ENCODE results near the gene TRAK1.
A peak's percentile ranks its signal among the peaks of the same experiment; 100 is the strongest.

The TRAK1 gene

DNA sequence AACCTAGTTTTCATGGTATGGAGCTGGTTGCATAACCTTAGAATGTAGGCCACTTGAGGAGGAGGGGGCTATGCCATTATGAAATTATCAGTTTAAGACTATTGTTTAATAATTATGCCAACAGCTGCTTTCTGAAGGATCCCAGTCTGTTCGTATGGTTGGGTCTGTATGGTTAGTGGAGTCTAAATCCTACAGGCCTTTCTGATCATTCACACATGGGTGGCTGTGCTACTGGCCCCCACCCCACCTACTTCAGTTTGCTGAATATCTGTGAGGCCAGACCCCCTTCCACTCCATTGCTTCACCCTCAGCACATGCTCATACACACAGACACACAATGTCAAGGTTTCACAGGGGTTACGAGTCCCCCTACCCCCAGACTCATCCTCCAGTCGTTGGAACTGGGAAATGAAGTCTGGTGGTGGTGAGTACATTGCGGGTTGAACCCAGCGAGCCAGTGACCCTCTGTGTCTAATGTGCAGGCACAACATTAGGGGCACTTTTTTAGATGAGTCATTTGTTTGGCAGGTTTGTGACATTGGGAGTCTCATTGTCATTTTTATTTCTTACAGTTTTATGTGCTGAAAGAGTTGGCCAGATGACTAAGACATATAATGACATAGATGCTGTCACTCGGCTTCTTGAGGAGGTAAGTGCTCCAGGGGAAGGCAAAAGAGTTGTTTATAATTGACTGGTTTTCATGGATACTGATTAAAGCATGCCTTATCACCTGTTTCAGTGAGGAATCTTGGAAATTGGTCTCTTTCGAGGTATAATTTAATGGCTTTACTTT lies 85.3 kb downstream of the TRAK1 start:
- no peaks in the 10 kb centered on the region for H3K9me3 Mint-ChIP-seq
- H3K27ac Mint-ChIP-seq = no peak overlapping the region
- H3K4me3 Mint-ChIP-seq = no peak overlapping the region
- peaks cover 14% of the 10 kb centered on the region for H3K36me3 Mint-ChIP-seq (ENCODE audit: low read depth)
- peaks cover 34% of the 10 kb centered on the region for H3K4me1 Mint-ChIP-seq (ENCODE audit: low read depth)
- no peaks in the 10 kb centered on the region for H3K27me3 Mint-ChIP-seq

DNA sequence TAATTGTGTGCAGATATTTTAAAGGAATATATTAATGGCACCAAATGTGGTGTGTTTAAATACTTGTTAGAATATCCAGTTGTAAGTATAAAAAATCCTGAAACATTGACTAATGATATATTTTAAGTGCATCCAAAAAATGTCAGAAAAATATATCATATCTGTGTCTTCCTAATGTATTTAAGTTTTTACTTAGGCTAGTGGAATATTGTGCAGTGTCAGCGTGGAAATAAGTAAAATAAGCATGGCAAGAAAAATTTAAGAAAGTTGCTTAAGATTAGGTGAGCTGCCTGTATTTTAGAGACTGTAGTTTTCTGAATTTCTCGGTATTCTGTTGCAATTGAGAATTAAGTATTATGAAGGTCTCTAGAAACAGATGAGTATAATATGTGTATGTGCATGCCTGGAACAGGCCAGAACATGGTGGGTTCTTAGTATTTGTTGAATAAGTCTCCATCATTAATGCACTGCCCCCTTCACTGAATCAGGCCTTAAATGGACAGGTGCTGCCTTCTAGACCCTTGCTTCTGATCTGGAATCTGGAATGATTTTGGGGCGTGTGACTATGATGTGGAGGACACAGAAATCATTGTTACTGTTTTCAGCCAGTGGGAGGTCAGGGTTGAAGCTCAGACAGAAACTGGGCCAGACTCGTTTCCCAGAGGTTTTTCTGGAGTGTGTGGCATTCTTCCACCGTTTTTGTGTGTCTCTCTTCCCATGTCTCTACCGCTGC lies 86.1 kb downstream of the TRAK1 start:
- peaks cover 14% of the 10 kb centered on the region for H3K36me3 Mint-ChIP-seq (ENCODE audit: low read depth)

DNA sequence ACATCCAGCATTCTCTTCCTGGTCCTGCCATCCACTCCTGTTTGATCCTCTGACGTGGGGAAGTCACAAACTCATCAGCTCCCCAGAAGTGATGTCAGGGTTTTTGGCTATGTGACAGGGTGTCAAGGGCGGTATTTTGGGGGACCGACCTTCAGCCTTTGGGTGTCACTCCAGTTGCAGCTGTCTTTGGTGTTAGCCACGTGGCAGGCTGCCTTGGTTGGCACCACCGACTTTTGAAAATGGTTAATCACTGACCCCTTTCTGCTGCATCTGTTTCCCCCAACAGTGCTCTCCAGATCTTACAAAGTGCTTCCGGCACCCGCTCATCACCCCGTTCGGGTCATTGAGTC lies 86.6 kb downstream of the TRAK1 start:
- Mint-ChIP-seq H3K4me1 (ENCODE audit: low read depth) (peaks cover 21% of the 10 kb centered on the region), H3K9me3 (no peaks in the 10 kb centered on the region)

More for the DNA sequence above, 86.1 kb downstream of the TRAK1 start:
- H3K4me1 Mint-ChIP-seq (ENCODE audit: low read depth) = peaks cover 27% of the 10 kb centered on the region
- no peaks in the 10 kb centered on the region for H3K27me3 Mint-ChIP-seq
- no peaks in the 10 kb centered on the region for H3K9me3 Mint-ChIP-seq
- no peak overlapping the region for H3K4me3 Mint-ChIP-seq
- no peak overlapping the region for H3K27ac Mint-ChIP-seq

DNA sequence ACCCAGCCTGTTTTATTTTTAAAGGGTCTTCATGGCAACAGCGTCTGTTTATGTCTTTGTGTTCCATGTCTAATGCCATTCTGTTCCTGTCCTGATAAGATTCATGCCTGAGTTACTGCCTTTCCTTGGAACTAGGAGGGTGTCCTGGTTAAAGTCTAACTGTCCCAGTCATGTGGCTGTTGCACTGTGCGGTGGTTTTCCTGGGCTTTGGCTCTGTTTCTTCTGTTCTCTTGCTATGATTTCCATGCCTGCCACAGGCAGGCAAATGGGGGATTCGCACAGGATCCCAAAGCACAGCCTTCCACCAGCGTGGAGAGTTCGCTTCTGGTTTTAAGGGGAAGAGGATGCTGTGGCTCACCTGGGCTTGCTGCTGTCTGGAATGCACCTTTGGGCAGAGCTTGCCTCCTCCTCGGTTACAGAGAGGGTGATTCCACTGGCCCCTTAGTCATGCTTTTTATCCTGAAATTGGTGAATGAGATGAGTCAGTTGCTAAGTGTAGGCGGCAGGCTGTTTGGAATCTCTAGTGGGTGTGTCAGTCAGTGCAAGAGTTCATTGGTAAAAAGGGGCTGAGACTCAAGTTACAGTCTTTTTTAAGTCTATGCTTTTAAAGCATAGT lies 88.1 kb downstream of the TRAK1 start:
- peak overlapping the region; percentile 15 for H3K27ac Mint-ChIP-seq

More for the DNA sequence above, 86.6 kb downstream of the TRAK1 start:
- H3K27me3 Mint-ChIP-seq = no peaks in the 10 kb centered on the region
- no peak overlapping the region for H3K27ac Mint-ChIP-seq
- H3K4me3 Mint-ChIP-seq = no peak overlapping the region
- peaks cover 14% of the 10 kb centered on the region for H3K36me3 Mint-ChIP-seq (ENCODE audit: low read depth)

DNA sequence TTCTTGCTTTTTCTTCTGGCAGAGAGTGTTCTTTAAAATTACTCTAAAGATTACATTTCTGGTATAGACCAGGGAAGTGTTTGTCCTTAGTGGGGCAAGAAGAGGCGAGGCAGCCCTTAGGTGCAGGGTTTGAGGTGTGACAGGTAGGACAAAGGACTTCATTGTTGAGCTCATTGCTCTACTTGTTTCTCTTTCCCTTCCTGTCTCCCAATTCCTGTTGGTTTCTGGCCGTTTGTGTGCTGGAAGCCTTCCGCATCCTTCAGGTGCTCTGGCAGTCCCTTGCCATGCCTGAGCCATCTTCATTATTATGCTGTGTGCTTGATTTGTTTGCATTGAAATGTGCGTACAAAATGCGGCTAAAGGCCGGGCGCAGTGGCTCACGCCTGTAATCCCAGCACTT lies 89.7 kb downstream of the TRAK1 start:
- H3K4me3 Mint-ChIP-seq = no peak overlapping the region
- H3K4me1 Mint-ChIP-seq (ENCODE audit: low read depth) = peaks cover 9% of the 10 kb centered on the region
- H3K27ac Mint-ChIP-seq = no peak overlapping the region
- H3K27me3 Mint-ChIP-seq = no peaks in the 10 kb centered on the region
- H3K36me3 Mint-ChIP-seq (ENCODE audit: low read depth) = peaks cover 27% of the 10 kb centered on the region
- no peaks in the 10 kb centered on the region for H3K9me3 Mint-ChIP-seq

More for the DNA sequence above, 88.1 kb downstream of the TRAK1 start:
- Mint-ChIP-seq H3K4me3 (no peak overlapping the region), H3K36me3 (ENCODE audit: low read depth) (peaks cover 14% of the 10 kb centered on the region), H3K4me1 (ENCODE audit: low read depth) (peaks cover 9% of the 10 kb centered on the region), H3K27me3 (no peaks in the 10 kb centered on the region), H3K9me3 (no peaks in the 10 kb centered on the region)

DNA sequence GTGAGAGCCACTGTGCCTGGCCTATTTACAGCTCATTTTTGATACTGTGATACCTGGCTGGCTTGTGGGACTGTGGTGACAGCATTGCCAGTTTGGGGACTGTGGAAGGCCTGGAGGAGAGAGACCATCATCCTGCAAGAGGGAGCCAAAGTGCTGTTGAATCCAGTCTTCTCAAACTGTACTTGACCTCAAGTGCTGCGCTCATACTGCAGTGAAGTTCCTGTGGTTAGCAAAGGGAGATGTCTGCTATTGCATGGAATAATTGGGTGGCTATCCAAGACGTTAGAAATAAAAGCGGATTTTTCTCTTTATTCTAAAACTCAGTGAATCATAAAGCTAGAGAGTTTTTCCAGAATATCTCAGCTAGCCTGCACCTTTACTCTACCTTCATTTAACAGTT lies 91.4 kb downstream of the TRAK1 start:
- peaks cover 9% of the 10 kb centered on the region for H3K4me1 Mint-ChIP-seq (ENCODE audit: low read depth)
- no peak overlapping the region for H3K27ac Mint-ChIP-seq
- no peak overlapping the region for H3K4me3 Mint-ChIP-seq
- H3K36me3 Mint-ChIP-seq (ENCODE audit: low read depth) = peaks cover 17% of the 10 kb centered on the region
- no peaks in the 10 kb centered on the region for H3K27me3 Mint-ChIP-seq
- no peaks in the 10 kb centered on the region for H3K9me3 Mint-ChIP-seq

DNA sequence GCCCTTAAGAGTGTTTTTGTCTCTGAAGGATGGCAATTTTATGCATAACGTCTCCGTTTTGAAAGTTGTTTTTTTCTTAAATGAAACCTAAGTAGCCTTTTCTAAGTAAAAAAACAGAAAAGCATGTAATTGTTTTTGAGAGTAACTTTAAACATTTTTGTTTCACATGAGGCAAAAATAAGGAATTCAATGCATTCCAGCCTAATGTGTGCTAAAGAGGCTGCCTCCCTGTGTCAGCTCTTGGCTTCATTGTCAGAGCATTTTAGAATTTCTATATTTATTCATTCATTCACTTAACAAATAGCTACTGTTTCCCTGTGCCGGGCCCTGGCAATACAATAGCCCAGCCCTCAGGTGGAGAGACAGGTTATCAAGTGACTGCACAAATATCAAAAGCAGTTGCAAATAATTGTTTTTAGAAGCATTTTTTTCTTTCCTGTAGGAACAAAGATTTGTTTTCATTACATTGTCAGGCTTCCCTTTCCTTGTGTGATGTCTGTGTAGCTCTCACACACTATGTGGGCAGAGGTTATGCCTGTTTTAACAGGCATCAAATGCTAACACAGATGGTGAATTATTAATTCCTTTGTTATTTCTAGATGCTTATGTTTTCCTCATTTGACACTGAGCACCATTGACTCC lies 93.0 kb downstream of the TRAK1 start:
- Mint-ChIP-seq H3K4me1 (ENCODE audit: low read depth) (peaks cover 7% of the 10 kb centered on the region), H3K27ac (no peak overlapping the region), H3K36me3 (ENCODE audit: low read depth) (peaks cover 22% of the 10 kb centered on the region), H3K27me3 (no peaks in the 10 kb centered on the region), H3K4me3 (no peak overlapping the region), H3K9me3 (no peaks in the 10 kb centered on the region)

DNA sequence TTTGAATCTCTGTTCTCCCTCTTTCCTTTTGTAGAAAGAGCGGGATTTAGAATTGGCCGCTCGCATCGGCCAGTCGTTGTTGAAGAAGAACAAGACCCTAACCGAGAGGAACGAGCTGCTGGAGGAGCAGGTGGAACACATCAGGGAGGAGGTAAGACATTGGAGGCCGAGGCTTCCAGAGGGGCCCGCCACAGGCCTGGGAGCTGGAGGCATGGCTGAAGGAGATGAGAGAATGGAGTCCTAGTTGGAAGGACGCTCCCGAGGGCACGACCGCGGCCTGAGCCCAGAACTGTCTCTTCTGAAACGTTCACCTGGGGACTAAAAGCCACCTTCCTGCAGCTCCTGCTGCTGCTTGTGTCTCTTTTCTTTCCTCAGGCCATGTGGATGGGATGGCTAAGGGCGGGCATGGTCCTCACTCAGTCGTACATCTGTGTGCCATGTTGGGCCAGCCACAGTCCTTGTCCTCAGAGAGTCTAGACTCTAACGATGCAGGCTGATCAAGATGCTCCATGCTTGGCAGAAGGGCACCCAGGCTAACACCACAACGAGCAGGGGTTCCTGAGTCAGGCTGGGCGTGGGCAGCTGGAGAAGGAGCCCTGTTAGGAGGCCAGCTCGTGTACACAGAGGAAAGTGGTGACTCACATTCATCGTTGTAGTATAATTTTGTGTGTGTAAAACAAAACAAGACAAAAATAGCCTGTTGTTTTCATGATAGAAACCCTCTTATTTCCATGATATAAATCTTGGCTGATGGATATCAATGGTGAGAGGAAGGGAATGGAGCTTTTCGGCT lies 93.7 kb downstream of the TRAK1 start:
- Mint-ChIP-seq H3K27ac (no peak overlapping the region), H3K27me3 (no peaks in the 10 kb centered on the region), H3K4me3 (no peak overlapping the region), H3K9me3 (no peaks in the 10 kb centered on the region), H3K36me3 (ENCODE audit: low read depth) (peaks cover 22% of the 10 kb centered on the region), H3K4me1 (ENCODE audit: low read depth) (no peaks in the 10 kb centered on the region)

DNA sequence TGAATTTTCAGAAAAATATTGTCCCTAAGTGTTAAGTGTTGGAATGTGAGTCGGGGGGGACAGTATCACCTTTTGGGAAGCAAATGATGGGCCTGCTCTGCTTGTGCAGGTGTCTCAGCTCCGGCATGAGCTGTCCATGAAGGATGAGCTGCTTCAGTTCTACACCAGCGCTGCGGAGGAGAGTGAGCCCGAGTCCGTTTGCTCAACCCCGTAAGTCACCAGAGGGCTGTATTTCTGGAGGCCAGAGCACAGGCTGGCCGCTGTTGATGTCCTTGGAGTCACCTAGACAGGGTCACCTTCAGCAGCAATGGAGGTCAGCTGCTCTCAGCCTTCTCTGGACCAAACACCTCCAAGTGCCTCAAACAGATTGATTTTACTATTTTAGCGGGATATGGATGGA lies 96.8 kb downstream of the TRAK1 start:
- Mint-ChIP-seq H3K36me3 (ENCODE audit: low read depth) (peaks cover 25% of the 10 kb centered on the region), H3K4me3 (no peak overlapping the region), H3K4me1 (ENCODE audit: low read depth) (peaks cover 18% of the 10 kb centered on the region), H3K9me3 (no peaks in the 10 kb centered on the region), H3K27ac (no peak overlapping the region), H3K27me3 (no peaks in the 10 kb centered on the region)

DNA sequence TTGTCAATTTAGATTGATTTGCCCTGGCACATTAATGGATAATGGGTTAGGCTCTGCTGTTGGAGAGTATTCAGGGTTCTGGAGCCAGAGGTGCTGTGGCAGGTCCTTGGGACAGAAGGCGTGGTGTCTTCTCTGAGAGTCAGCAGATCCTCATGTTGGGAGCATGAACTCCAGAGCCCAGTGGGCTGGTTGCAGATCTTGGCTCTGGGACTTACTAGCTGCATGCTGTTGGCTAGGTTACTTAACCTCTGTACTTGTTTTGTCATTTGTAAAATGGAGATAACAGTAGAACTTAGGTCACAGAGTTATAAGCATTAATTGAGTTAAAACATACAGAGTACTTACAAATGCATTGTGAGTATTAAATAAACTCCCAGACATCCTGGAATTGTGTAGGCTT lies 97.2 kb downstream of the TRAK1 start:
- Mint-ChIP-seq H3K36me3 (ENCODE audit: low read depth) (peaks cover 25% of the 10 kb centered on the region), H3K9me3 (no peaks in the 10 kb centered on the region), H3K4me3 (no peak overlapping the region), H3K27ac (no peak overlapping the region), H3K4me1 (ENCODE audit: low read depth) (peaks cover 21% of the 10 kb centered on the region), H3K27me3 (no peaks in the 10 kb centered on the region)

DNA sequence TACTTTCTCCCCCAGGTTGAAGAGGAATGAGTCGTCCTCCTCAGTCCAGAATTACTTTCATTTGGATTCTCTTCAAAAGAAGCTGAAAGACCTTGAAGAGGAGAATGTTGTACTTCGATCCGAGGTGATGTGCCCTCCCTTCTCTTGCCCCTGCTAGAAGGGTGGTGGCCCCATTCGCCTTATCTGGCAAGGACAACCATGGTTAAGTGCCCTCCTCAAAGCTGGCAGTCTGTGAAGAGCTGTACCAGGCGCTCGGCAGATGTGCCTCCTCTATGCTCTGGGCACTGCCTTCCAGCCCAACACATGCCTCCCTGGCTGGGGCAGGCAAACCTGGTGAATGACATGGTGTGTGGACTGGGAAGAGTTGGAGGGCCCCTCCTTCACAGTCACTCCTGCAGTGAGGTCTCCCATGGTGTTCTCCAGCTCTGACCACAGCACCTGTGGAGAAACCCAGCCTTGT lies 97.9 kb downstream of the TRAK1 start:
- H3K27me3 Mint-ChIP-seq = no peaks in the 10 kb centered on the region
- no peaks in the 10 kb centered on the region for H3K9me3 Mint-ChIP-seq
- peaks cover 29% of the 10 kb centered on the region for H3K36me3 Mint-ChIP-seq (ENCODE audit: low read depth)

DNA sequence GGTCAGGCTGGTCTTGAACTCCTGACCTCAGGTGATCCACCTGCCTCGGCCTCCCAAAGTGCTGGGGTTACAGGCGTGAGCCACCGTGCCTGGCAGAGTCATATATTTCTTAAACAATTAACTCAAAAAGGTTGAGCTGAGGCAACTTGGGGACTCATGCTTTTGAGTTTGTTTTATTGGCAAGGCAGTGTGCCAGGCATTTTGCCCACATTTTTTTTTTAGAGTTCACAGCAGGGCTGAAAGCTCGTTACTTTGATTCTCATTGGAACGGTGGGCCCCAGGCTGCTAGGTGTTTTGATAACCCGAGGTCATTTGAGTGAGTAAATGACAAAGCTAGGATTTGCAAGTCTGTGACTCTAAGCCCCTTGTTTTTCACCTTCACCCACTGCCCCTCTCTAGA lies 98.6 kb downstream of the TRAK1 start:
- peaks cover 21% of the 10 kb centered on the region for H3K4me1 Mint-ChIP-seq (ENCODE audit: low read depth)
- no peaks in the 10 kb centered on the region for H3K27me3 Mint-ChIP-seq
- no peak overlapping the region for H3K4me3 Mint-ChIP-seq
- H3K36me3 Mint-ChIP-seq (ENCODE audit: low read depth) = peaks cover 30% of the 10 kb centered on the region
- no peaks in the 10 kb centered on the region for H3K9me3 Mint-ChIP-seq
- no peak overlapping the region for H3K27ac Mint-ChIP-seq

More for the DNA sequence above, 97.9 kb downstream of the TRAK1 start:
- H3K4me3 Mint-ChIP-seq = no peak overlapping the region
- no peak overlapping the region for H3K27ac Mint-ChIP-seq
- peaks cover 21% of the 10 kb centered on the region for H3K4me1 Mint-ChIP-seq (ENCODE audit: low read depth)

DNA sequence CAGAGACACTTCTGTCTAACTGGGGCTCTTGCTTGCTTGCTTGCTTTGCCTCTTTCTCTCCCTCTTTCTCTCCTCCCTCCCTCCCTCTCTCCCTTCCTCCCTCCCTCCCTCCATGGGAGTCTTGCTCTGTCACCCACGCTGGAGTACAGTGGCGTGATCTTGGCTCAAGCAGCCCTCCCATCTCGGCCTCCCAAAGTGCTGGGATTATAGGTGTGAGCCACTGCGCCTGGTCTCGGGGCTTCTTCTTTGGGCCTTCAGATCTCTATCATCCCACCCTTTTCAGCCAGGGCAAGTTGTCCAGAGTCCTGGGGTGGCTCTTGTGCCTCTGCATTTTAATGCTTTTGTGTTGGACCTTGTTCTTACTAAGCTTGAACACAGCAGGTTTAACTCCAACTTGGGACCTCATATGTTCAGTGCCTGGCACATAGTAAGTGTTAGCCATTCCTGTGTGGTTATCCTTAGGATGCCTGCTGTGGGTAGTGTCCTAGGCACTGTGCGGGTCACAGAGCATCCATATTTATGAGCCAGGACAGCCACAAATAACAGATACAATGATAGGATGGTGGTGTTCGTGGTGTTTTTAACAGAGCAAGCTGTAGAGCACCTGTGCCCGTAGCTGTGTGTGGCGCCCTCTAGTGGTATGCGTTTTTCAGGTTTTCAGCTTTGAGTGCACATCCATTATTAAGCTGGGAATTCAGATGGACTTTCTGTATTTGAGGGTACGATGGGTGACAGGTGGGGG lies 99.7 kb downstream of the TRAK1 start:
- no peaks in the 10 kb centered on the region for H3K9me3 Mint-ChIP-seq
- no peak overlapping the region for H3K27ac Mint-ChIP-seq
- peaks cover 30% of the 10 kb centered on the region for H3K36me3 Mint-ChIP-seq (ENCODE audit: low read depth)
- no peak overlapping the region for H3K4me3 Mint-ChIP-seq
- H3K27me3 Mint-ChIP-seq = no peaks in the 10 kb centered on the region
- H3K4me1 Mint-ChIP-seq (ENCODE audit: low read depth) = peaks cover 28% of the 10 kb centered on the region

DNA sequence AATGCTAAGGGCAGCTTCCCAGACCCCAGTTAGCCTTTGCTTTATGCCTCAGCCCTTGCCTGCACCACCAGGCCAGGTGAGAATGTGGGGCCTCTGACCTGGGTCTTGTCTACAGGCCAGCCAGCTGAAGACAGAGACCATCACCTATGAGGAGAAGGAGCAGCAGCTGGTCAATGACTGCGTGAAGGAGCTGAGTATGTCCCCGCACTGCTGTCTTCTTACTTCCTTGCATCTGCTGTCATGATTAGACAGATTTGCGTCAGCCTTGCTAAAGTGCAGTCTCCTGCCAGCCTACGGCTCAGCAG lies 100.2 kb downstream of the TRAK1 start:
- Mint-ChIP-seq H3K4me1 (ENCODE audit: low read depth) (peaks cover 31% of the 10 kb centered on the region), H3K9me3 (no peaks in the 10 kb centered on the region), H3K36me3 (ENCODE audit: low read depth) (peaks cover 30% of the 10 kb centered on the region), H3K4me3 (no peak overlapping the region), H3K27me3 (no peaks in the 10 kb centered on the region), H3K27ac (no peak overlapping the region)

Data from stimulated activated naive CD8-positive, alpha-beta T cell treated with anti-CD3 and anti-CD28 coated beads, Interleukin-15, Interleukin-2, amounts not matched to agents 100 ng/mL and 50 ng/mL, for 24 hours (primary cell).